HG03575 (cell line): ENCODE data around the gene EIPR1.

Experiments
- ATAC-seq: cut with Tn5 transposase; IDR thresholded peaks from one replicate; pipeline ENCODE4 v1.9.1; 2021; ENCODE audit not compliant: unreplicated experiment, insufficient number of reproducible peaks, low FRiP score; ENCODE audit errors: extremely low read depth

The EIPR1 gene

GRCh38 chr2:3159782-3160545, 217.7 kb downstream of the EIPR1 start:
- ATAC-seq: no peak

- ATAC-seq: no peak
Measured at GRCh38 chr2:3154700-3155099, 222.9 kb downstream of the EIPR1 start.

- no peak for ATAC-seq
Measured at GRCh38 chr2:3154146-3154545, 223.5 kb downstream of the EIPR1 start.

GRCh38 chr2:3151153-3151918, 226.3 kb downstream of the EIPR1 start:
- ATAC-seq: no peak

GRCh38 chr2:3149441-3150217, 228.0 kb downstream of the EIPR1 start:
- no peak for ATAC-seq

- no peak for ATAC-seq
Measured at GRCh38 chr2:3148716-3149115, 228.9 kb downstream of the EIPR1 start.

GRCh38 chr2:3147651-3148530, 229.7 kb downstream of the EIPR1 start:
- ATAC-seq: no peak

GRCh38 chr2:3146772-3147650, 230.6 kb downstream of the EIPR1 start:
- ATAC-seq: no peak

- ATAC-seq: no peak
Measured at GRCh38 chr2:3146175-3146574, 231.4 kb downstream of the EIPR1 start.

GRCh38 chr2:3145471-3146021, 232.1 kb downstream of the EIPR1 start:
- no peak for ATAC-seq

- ATAC-seq: no peak
Measured at GRCh38 chr2:3144856-3145255, 232.8 kb downstream of the EIPR1 start.

GRCh38 chr2:3143602-3144001, 234.0 kb downstream of the EIPR1 start:
- ATAC-seq: no peak

- no peak for ATAC-seq
Measured at GRCh38 chr2:3142961-3143571, 234.6 kb downstream of the EIPR1 start.

- no peak for ATAC-seq
Measured at GRCh38 chr2:3142210-3142609, 235.4 kb downstream of the EIPR1 start.

GRCh38 chr2:3141696-3142095, 235.9 kb downstream of the EIPR1 start:
- no peak for ATAC-seq

GRCh38 chr2:3139906-3140305, 237.7 kb downstream of the EIPR1 start:
- ATAC-seq: no peak
